Hematopoietic multipotent progenitor cell treated with erythropoietin and hydrocortisone succinate and interleukin-3 and kit ligand, for 17 days (in vitro differentiated cells): ENCODE data around the gene KCNJ9.

Experiments
- DNase-seq: peaks from one replicate; pipeline ENCODE4 v3.0.0-alpha.2; 2015; ENCODE audit warnings: low spot score

Gene KCNJ9

GRCh38 chr1:160066829-160067745 is 14.3 kb upstream of the KCNJ9 start:
- no peak for DNase-seq

GRCh38 chr1:160068225-160068624 is 13.1 kb upstream of the KCNJ9 start:
- DNase-seq: no peak

GRCh38 chr1:160069460-160070231 is 11.7 kb upstream of the KCNJ9 start, which contains the start of gene KCNJ10:
Gene KCNJ10, minus strand, starts transcription at chr1:160070160. Its CDS starts 27,628 bp downstream, at chr1:160042532.
- DNase-seq: no peak

GRCh38 chr1:160070243-160071163 is 10.8 kb upstream of the KCNJ9 start:
- no peak for DNase-seq

GRCh38 chr1:160071289-160071688 is 10.0 kb upstream of the KCNJ9 start:
- no peak for DNase-seq

- DNase-seq: no peak
Observed at GRCh38 chr1:160074865-160075264, 6.5 kb upstream of the KCNJ9 start.

- DNase-seq: no peak
Observed at GRCh38 chr1:160075836-160076235, 5.5 kb upstream of the KCNJ9 start.

GRCh38 chr1:160076295-160076694 is 5.0 kb upstream of the KCNJ9 start:
- no peak for DNase-seq

GRCh38 chr1:160077486-160077885 is 3.9 kb upstream of the KCNJ9 start:
- DNase-seq: no peak

GRCh38 chr1:160078512-160079195 is 2.7 kb upstream of the KCNJ9 start:
- peak; percentile 55 for DNase-seq

- no peak for DNase-seq
Observed at GRCh38 chr1:160079448-160079847, 1.9 kb upstream of the KCNJ9 start.

- no peak for DNase-seq
Observed at GRCh38 chr1:160080381-160081100, 797 bp upstream of the KCNJ9 start.

GRCh38 chr1:160082487-160082886 is 1.1 kb downstream of the KCNJ9 start:
- DNase-seq: no peak

- DNase-seq: no peak
Observed at GRCh38 chr1:160082926-160083325, 1.6 kb downstream of the KCNJ9 start.

GRCh38 chr1:160083968-160084770 is 2.8 kb downstream of the KCNJ9 start:
- DNase-seq: peak; percentile 62

- DNase-seq: no peak
Observed at GRCh38 chr1:160084771-160085321, 3.5 kb downstream of the KCNJ9 start.

GRCh38 chr1:160085686-160086455 is 4.5 kb downstream of the KCNJ9 start:
- peak; percentile 70 for DNase-seq

- DNase-seq: no peak
Observed at GRCh38 chr1:160086456-160086892, 5.1 kb downstream of the KCNJ9 start.
